Hepatocyte (in vitro differentiated cells): ENCODE measurements around the gene SPOCK2. TPM values are rescaled to one million over a fixed set of nuclear protein-coding genes. Genes with fewer than 3 reads are reported as not detected.

Experiments used
- DNase-seq: peaks from one replicate; pipeline ENCODE4 v3.0.0-alpha.2; 2016; ENCODE audit warnings: low spot score
- H2AFZ ChIP-seq: fragments of 200-600 bp; sonication (generic); 2 replicates; pipeline ENCODE4 v1.6.0; 2016; ENCODE audit warnings: antibody characterized with exemption, mild to moderate bottlenecking
- H3K27ac ChIP-seq: fragments of 200-600 bp; sonication (generic); 2 replicates; pipeline ENCODE4 v1.5.1; 2016; ENCODE audit warnings: mild to moderate bottlenecking
- H3K27me3 ChIP-seq: fragments of 200-600 bp; sonication (generic); 2 replicates; pipeline ENCODE4 v1.6.1; 2016
- H3K36me3 ChIP-seq: fragments of 200-600 bp; sonication (generic); replicated peaks from 2 replicates; pipeline ENCODE4 v1.5.1; 2016; ENCODE audit warnings: low read depth; ENCODE audit not compliant: insufficient read depth
- H3K4me1 ChIP-seq: fragments of 200-600 bp; sonication (generic); 2 replicates; pipeline ENCODE4 v1.5.1; 2016; ENCODE audit warnings: mild to moderate bottlenecking, moderate library complexity; ENCODE audit not compliant: insufficient read depth
- H3K4me2 ChIP-seq: fragments of 200-600 bp; sonication (generic); 2 replicates; pipeline ENCODE4 v1.6.0; 2016
- H3K4me3 ChIP-seq: fragments of 200-600 bp; sonication (generic); 2 replicates; pipeline ENCODE4 v1.5.1; 2016; ENCODE audit warnings: mild to moderate bottlenecking
- H3K79me2 ChIP-seq: fragments of 200-600 bp; sonication (generic); 2 replicates; pipeline ENCODE4 v1.6.0; 2017; ENCODE audit warnings: mild to moderate bottlenecking
- H3K9me2 ChIP-seq: fragments of 200-600 bp; sonication (generic); replicated peaks from 2 replicates; pipeline ENCODE4 v1.6.0; 2017; ENCODE audit warnings: mild to moderate bottlenecking; ENCODE audit not compliant: insufficient read depth
- H3K9me3 ChIP-seq: fragments of 200-600 bp; sonication (generic); 2 replicates; pipeline ENCODE4 v1.5.1; 2016; ENCODE audit warnings: low read depth, mild to moderate bottlenecking
- H4K20me1 ChIP-seq: fragments of 200-600 bp; sonication (generic); 2 replicates; pipeline ENCODE4 v1.6.0; 2016; ENCODE audit warnings: mild to moderate bottlenecking; ENCODE audit not compliant: insufficient read depth, poor library complexity, severe bottlenecking
- CTCF ChIP-seq: fragments of 200-600 bp; sonication (generic); IDR thresholded peaks from 2 replicates; pipeline ENCODE4 v1.5.1; 2016; ENCODE audit warnings: antibody characterized with exemption, mild to moderate bottlenecking; ENCODE audit not compliant: poor library complexity
- EZH2 ChIP-seq: fragments of 200-600 bp; sonication (generic); IDR thresholded peaks from 2 replicates; pipeline ENCODE4 v1.6.1; 2016; ENCODE audit warnings: antibody characterized with exemption, mild to moderate bottlenecking, borderline replicate concordance
- EZH2phosphoT487 ChIP-seq: fragments of 200-600 bp; sonication (generic); IDR thresholded peaks from one replicate; pipeline ENCODE4 v1.6.1; 2018; ENCODE audit warnings: antibody characterized with exemption, mild to moderate bottlenecking, low read depth, moderate library complexity; ENCODE audit not compliant: unreplicated experiment, severe bottlenecking
- WGBS: methylation state at CpG from one replicate; pipeline ENCODE4 v1.1.6; 2016; ENCODE audit warnings: low lambda C conversion rate; ENCODE audit errors: missing lambda C conversion rate; 5-methylcytosine and 5-hydroxymethylcytosine counted together
- polyA plus RNA-seq: library from polyadenylated mRNA; unstranded; fragments of >200 nt; fragmentation: Nextera tagmentation; extraction: Ambion mirVana; gene quantifications from 2 replicates; pipeline ENCODE4 v1.2.1, GENCODE V29; 2016
- total RNA-seq: library from RNA; depleted of rRNA; stranded (reverse); fragments of >200 nt; gene quantifications from 2 replicates; pipeline ENCODE4 v1.2.3, GENCODE V29; 2014

SPOCK2 gene
- total and polyA plus RNA-seq, 2 experiments from 2014 or later = 3.0 to 3.1 TPM

- 91% methylated on average over 12 of the region's 12 CpGs for WGBS
Measured at GRCh38 chr10:72058347-72058898, 29.9 kb downstream of the SPOCK2 start.

GRCh38 chr10:72056932-72057751 lies 31.2 kb downstream of the SPOCK2 start:
- no peak for DNase-seq
- H3K4me1 ChIP-seq = no peaks in the 10 kb centered on the region
- no peaks in the 10 kb centered on the region for H3K27me3 ChIP-seq
- H3K79me2 ChIP-seq = no peaks in the 10 kb centered on the region
- H3K9me3 ChIP-seq = no peaks in the 10 kb centered on the region
- H3K9me2 ChIP-seq = no peaks in the 10 kb centered on the region
- H4K20me1 ChIP-seq = no peaks in the 10 kb centered on the region
- 94% methylated on average over 25 of the region's 25 CpGs for WGBS
- H3K27ac ChIP-seq = no peak overlapping the region
- H3K4me2 ChIP-seq = no peak overlapping the region
- no peak overlapping the region for H3K4me3 ChIP-seq
- no peak for TF ChIP-seq CTCF
- no peaks in the 10 kb centered on the region for H3K36me3 ChIP-seq
- no peak overlapping the region for H2AFZ ChIP-seq

More at GRCh38 chr10:72058347-72058898, 29.9 kb downstream of the SPOCK2 start:
- H3K9me2 ChIP-seq = no peaks in the 10 kb centered on the region
- no peak for TF ChIP-seq CTCF
- no peak for TF ChIP-seq EZH2phosphoT487
- H4K20me1 ChIP-seq = no peaks in the 10 kb centered on the region
- H3K36me3 ChIP-seq = no peaks in the 10 kb centered on the region
- no peaks in the 10 kb centered on the region for H3K27me3 ChIP-seq
- no peak overlapping the region for H3K4me2 ChIP-seq
- no peak overlapping the region for H3K4me3 ChIP-seq
- H2AFZ ChIP-seq = no peak overlapping the region
- DNase-seq = no peak
- no peaks in the 10 kb centered on the region for H3K79me2 ChIP-seq
- no peaks in the 10 kb centered on the region for H3K9me3 ChIP-seq
- H3K27ac ChIP-seq = peak overlapping the region; percentile 2
- H3K4me1 ChIP-seq = no peaks in the 10 kb centered on the region

- WGBS = 94% methylated on average over 5 of the region's 5 CpGs
- DNase-seq = no peak
Measured at GRCh38 chr10:72056113-72056512, 32.2 kb downstream of the SPOCK2 start.

More at GRCh38 chr10:72056113-72056512, 32.2 kb downstream of the SPOCK2 start:
- Histone ChIP-seq H3K9me3 (no peaks in the 10 kb centered on the region), H3K27me3 (no peaks in the 10 kb centered on the region), H3K79me2 (no peaks in the 10 kb centered on the region), H3K4me2 (no peak overlapping the region), H3K27ac (no peak overlapping the region), H3K4me1 (no peaks in the 10 kb centered on the region), H3K9me2 (no peaks in the 10 kb centered on the region), H2AFZ (no peak overlapping the region), H4K20me1 (no peaks in the 10 kb centered on the region), H3K36me3 (no peaks in the 10 kb centered on the region), H3K4me3 (no peak overlapping the region)
- TF ChIP-seq EZH2 (no peak), EZH2phosphoT487 (no peak), CTCF (no peak)
